NCI-H526 treated with DMSO at 0.1 percent for 48 hours (cell line): ENCODE measurements around the gene N4BP2.

Source experiments
- DNase-seq: peaks from one replicate; lab custom pipeline; 2025; lab: John Stamatoyannopoulos, UW

Gene N4BP2

DNA sequence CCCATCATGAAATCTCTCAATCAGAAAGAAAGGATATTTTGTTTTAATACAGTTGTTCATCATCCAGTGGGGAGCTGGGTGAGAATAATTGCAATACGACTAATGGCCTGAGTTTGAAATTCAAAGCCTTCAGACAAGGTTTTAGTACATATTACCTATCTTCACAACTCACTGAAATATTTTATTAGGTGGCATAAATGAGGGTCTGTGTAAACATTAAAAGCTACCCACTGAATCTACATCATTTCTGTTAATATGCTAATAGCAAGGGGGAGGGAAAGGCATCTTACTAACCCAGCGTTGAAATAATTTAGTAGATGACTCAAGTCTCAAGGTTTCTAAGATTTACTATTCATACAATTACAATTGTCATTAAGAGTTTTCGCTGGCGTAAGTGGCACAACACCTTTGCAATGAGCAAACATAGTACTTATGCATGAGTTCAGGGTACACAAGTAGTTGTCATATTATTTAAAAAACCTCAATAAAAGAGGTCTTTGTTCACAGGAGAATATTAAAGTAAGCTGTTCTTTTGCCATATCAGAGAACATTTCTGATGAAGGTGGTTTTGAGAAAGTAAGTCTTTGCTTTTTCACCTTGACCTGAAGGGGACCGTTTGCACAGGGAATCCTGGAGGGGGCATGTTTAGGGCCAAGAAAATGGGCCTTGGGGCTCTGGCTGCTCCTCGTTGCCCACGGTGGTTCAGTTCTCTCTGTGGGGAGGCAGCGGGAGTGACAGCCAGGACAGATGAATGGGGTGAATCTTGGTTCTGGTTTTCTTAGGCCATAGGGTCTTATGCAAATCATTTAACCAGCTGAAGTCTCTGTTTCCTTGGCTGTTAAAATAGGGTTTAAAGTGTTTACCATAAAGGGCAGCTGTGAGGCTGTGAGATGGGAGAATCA lies 135.7 kb downstream of the N4BP2 start:
- peak; percentile 34 for DNase-seq

GRCh38 chr4:40193016-40193571 lies 136.4 kb downstream of the N4BP2 start:
- peak; percentile 63 for DNase-seq

- no peak for DNase-seq
Measured at GRCh38 chr4:40193578-40193977, 136.9 kb downstream of the N4BP2 start.

DNA sequence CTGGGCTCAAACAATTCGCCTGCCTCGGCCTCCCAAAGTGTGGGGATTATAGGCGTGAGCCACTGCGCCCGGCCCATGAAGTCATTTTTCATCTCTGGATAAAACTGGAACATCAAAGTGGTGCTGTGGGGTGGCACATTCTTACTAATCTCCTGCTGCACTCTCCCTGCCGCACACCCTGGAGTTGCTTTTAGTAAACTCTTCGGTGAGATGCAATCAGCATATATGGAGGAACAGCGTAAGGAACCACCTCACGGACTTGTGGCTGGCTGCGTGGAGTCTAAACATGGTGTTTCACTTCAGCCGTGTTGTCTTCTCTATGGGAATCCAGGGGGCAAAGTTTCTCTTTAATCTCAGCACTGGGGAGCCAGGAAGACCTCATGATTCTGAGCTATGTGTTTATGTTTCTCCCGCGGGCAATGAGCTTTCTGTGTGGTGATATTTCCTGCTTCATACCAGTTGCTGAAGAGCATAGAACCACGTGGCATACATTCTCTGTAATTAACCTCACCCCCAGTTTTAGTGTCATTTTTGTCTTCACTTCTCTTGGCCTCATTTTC lies 138.0 kb downstream of the N4BP2 start:
- no peak for DNase-seq

DNA sequence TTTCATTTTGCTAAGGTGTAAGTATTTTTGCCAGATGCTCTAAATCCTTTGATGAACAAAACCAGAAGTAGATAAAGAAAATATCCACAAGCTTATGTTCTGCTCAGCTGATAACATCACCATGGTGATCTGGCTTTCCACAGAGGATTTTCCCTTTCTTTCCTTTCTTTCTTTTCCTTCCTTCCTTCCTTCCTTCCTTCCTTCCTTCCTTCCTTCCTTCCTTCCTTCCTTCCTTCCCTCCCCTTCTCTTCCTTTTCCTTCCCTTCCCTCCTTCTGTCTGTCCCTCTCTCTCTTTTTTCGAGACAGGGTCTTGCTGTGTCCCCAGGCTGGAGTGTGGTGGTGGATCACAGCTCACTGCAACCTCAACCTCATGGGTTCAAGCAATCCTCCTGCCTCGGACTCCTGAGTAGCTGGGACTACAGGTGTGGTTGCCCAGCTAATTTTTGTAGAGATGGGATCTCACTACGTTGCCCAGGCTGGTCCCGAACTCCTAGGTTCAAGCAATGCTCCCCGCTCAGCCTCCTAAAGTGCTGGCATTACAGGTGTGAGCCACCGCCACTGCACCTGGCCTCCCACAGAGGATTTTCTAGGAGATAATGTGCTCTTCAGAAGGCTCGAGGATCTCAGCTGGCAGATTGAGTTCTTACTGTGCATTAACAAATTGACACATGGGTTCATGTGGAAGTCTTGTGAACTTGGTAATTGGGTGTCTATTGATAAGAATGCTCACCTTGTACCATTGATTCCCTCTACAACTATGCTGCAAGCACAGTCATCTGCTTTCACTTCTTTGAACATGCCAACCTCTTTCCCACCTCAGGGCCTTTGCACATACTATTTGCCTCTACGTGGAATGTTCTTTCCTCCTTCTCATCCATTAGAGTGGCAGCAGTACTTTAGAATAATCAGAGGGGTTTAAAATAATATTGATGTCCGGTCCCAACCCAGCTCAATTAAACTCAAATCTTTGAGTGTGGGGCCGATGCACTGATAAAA lies 138.8 kb downstream of the N4BP2 start:
- DNase-seq: no peak

GRCh38 chr4:40196272-40196671 lies 139.6 kb downstream of the N4BP2 start:
- DNase-seq: no peak

GRCh38 chr4:40196724-40197281 lies 140.2 kb downstream of the N4BP2 start, which contains the start of gene RHOH:
Gene RHOH, plus strand, starts transcription at chr4:40197031. Its CDS starts 46,356 bp downstream, at chr4:40243387.
- DNase-seq: no peak

DNA sequence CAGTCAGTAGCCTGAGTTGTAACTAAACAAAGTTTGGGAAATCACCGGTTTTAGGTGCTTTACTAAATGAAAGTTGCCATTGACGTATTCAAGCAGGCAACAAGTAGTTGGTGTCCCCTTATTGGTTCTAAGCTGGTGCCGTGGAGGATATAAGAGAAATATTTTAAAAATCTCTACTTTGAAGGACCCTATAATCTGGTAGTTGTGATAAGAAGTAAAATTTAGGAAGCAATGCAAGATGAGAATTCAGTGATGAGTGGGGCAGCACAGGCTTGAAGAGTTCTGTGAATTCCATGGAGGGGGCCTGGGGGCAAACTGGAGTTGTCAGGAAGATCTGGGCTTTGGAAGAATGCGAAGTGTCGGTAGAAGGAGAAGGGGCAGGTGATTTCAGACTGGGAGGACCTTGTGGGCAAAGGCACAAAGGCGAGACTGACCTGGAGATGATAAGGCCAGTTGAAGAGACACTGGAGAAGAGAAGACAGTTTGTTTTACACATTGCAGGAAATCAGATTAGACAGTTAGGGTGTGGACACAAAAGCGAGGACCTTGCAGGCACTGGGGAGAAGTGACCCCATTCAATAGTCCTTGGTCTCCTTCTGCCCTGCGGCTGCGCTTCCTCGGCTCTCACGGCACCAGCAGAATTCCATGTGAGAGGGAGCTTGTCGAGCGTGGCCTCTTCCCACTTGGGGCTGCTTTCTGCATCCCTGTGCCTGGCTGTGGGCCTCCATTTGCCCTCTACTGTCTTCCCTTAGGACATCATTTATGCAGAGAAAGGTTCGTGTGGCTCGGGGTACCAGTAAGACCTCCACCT lies 141.4 kb downstream of the N4BP2 start:
- no peak for DNase-seq

- no peak for DNase-seq
Measured at GRCh38 chr4:40199179-40199670, 142.6 kb downstream of the N4BP2 start.

- no peak for DNase-seq
Measured at GRCh38 chr4:40199999-40200874, 143.6 kb downstream of the N4BP2 start.

DNA sequence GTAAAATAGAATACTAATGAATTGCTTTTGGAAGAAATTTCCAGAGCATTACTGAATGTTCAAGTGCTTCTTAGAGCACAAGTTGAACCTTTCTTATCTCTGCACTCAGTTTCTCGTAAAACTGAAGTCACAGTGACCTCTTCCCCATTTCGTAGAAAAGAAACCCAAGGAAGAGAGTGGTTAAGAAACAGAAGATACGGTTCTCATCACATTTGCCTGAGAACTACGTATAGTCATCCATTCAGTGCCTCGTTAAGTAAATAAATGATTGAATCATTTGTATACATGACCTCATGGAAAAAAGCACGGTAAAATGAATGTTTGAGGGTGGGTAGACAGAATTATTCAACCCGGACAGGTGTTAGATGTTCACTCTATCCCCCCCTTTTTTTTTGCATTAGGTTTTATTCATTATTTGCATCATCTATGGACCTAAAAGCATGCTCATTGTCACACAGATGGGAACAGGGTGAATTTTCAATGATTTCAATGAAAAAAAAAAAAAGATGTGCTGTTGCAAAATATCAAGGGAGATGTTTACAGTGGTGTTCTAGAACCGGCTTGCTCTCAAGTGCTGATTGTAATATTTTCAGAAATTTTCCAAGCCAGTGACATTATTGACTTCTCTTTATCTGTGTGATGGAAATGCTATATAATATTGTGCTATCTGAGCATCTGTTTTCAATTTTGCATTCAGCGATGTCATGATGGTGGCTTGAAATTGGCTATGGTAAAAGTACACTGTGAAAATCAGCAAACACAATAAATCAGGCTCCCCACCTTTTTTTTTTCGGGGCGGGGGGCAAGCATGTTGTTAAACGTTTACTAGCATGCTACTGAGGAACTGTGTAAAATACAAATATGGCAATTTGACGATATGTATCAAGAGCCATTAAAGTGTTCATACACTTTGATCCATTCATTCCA lies 144.5 kb downstream of the N4BP2 start:
- DNase-seq: peak; percentile 12

GRCh38 chr4:40201898-40202297 lies 145.2 kb downstream of the N4BP2 start:
- DNase-seq: no peak

DNA sequence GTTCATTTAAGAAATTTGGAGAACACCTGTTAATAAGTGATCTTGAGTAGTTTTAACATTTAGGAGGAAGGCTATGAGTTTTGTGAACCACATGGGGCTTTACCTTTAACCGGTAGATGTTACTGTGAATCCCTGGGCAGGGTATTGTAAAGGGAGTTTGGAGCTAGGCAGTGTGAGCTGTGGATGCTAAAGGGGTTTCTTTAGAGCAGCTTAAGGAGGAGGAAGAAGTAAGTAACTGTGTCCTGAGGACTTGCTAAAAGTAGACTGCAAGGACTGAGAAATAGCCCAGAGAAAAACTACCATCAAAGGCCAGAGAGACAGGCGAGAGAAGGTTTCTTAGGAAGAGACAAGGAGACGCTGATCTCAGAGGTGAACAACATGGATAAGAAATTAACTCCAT lies 145.8 kb downstream of the N4BP2 start:
- DNase-seq: no peak

GRCh38 chr4:40204507-40205258 lies 148.0 kb downstream of the N4BP2 start:
- no peak for DNase-seq

- no peak for DNase-seq
Measured at GRCh38 chr4:40205259-40206198, 148.9 kb downstream of the N4BP2 start.

- no peak for DNase-seq
Measured at GRCh38 chr4:40206426-40206825, 149.8 kb downstream of the N4BP2 start.
